Neural cell (in vitro differentiated cells): ENCODE data around the gene SLC37A1. TPM values are rescaled to one million over a fixed set of nuclear protein-coding genes. Genes with fewer than 3 reads are reported as not detected.

Source experiments
- H2AFZ ChIP-seq: fragments of 200-600, 300-800 bp; sonication (generic), shearing (Covaris generic); 2 replicates; pipeline ENCODE4 v1.6.0; 2014; ENCODE audit warnings: low read depth, mild to moderate bottlenecking, antibody characterized with exemption, low read length, moderate library complexity
- H3F3A ChIP-seq: fragments of 200-600 bp; shearing (Covaris generic); 2 replicates; pipeline ENCODE4 v1.6.1; 2016; ENCODE audit warnings: mild to moderate bottlenecking, moderate library complexity, mixed read lengths, antibody characterized with exemption, low read length; ENCODE audit not compliant: insufficient read depth, poor library complexity, severe bottlenecking
- H3K27ac ChIP-seq: fragments of 200-600, 300-800 bp; sonication (generic), shearing (Covaris generic); 2 replicates; pipeline ENCODE4 v1.5.1; 2014; ENCODE audit warnings: mild to moderate bottlenecking, low read length, moderate library complexity
- H3K27me3 ChIP-seq: fragments of 300-800, 200-600 bp; sonication (generic), shearing (Covaris generic); 2 replicates; pipeline ENCODE4 v1.6.0; 2014; ENCODE audit warnings: mild to moderate bottlenecking, low read depth, low read length, moderate library complexity; ENCODE audit not compliant: insufficient read depth
- H3K36me3 ChIP-seq: fragments of 300-800, 200-600 bp; sonication (generic), shearing (Covaris generic); 2 replicates; pipeline ENCODE4 v1.5.1; 2014; ENCODE audit warnings: mild to moderate bottlenecking, antibody characterized with exemption, low read length, moderate library complexity; ENCODE audit not compliant: insufficient read depth
- H3K4me2 ChIP-seq: fragments of 300-800, 200-600 bp; sonication (generic), shearing (Covaris generic); 2 replicates; pipeline ENCODE4 v1.6.0; 2014; ENCODE audit warnings: mild to moderate bottlenecking, low read length
- H3K4me3 ChIP-seq: fragments of 300-800, 200-600 bp; sonication (generic), shearing (Covaris generic); 2 replicates; pipeline ENCODE4 v1.5.1; 2014; ENCODE audit warnings: mild to moderate bottlenecking, low read length, moderate library complexity
- H3K79me2 ChIP-seq: fragments of 200-600 bp; shearing (Covaris generic); replicated peaks from 2 replicates; pipeline ENCODE4 v1.6.0; 2014; ENCODE audit warnings: mild to moderate bottlenecking, low read length, moderate library complexity; ENCODE audit not compliant: insufficient read depth
- H3K9ac ChIP-seq: fragments of 300-800, 200-600 bp; sonication (generic), shearing (Covaris generic); 2 replicates; pipeline ENCODE4 v1.6.1; 2016; ENCODE audit warnings: mild to moderate bottlenecking, low read length, mixed read lengths
- H3K9me2 ChIP-seq: fragments of 200-600 bp; shearing (Covaris generic); 2 replicates; pipeline ENCODE4 v1.6.1; 2016; ENCODE audit warnings: mild to moderate bottlenecking, low read length, mixed read lengths; ENCODE audit not compliant: insufficient read depth
- H3K9me3 ChIP-seq: fragments of 200-600, 300-800 bp; sonication (generic), shearing (Covaris generic); 2 replicates; pipeline ENCODE4 v1.6.1; 2016; ENCODE audit warnings: mild to moderate bottlenecking, mixed run types, low read length, moderate library complexity, mixed read lengths
- H4K20me1 ChIP-seq: fragments of 200-600 bp; shearing (Covaris generic); 2 replicates; pipeline ENCODE4 v1.6.1; 2016; ENCODE audit warnings: mild to moderate bottlenecking, mixed run types; ENCODE audit not compliant: insufficient read depth
- CTCF ChIP-seq: fragments of 450-650 bp; IDR thresholded peaks from 2 replicates; pipeline ENCODE4 v1.5.1; 2014; ENCODE audit warnings: antibody characterized with exemption, mild to moderate bottlenecking, moderate library complexity; ENCODE audit not compliant: poor library complexity, severe bottlenecking
- EP300 ChIP-seq: fragments of 450-650 bp; conservative IDR thresholded peaks from 2 replicates; pipeline ENCODE4 v1.6.1; 2014; ENCODE audit warnings: antibody characterized with exemption, mild to moderate bottlenecking, moderate library complexity; ENCODE audit not compliant: poor library complexity, severe bottlenecking
- EZH2 ChIP-seq: fragments of 200-600, 300-800 bp; shearing (Covaris generic), sonication (generic); IDR thresholded peaks from 2 replicates; pipeline ENCODE4 v1.6.1; 2014; ENCODE audit warnings: antibody characterized with exemption, low read length, borderline replicate concordance, mild to moderate bottlenecking; ENCODE audit not compliant: insufficient read depth, poor library complexity, severe bottlenecking
- MXI1 ChIP-seq: fragments of 450-650 bp; conservative IDR thresholded peaks from 2 replicates; pipeline ENCODE4 v1.6.1; 2014; ENCODE audit warnings: antibody characterized with exemption, mild to moderate bottlenecking; ENCODE audit not compliant: poor library complexity, severe bottlenecking
- POLR2AphosphoS5 ChIP-seq: IDR thresholded peaks from 2 replicates; pipeline ENCODE4 v1.6.1; 2012
- RAD21 ChIP-seq: fragments of 450-650 bp; conservative IDR thresholded peaks from 2 replicates; pipeline ENCODE4 v1.6.1; 2014; ENCODE audit warnings: antibody characterized with exemption, mild to moderate bottlenecking, moderate library complexity
- SMC3 ChIP-seq: fragments of 450-650 bp; conservative IDR thresholded peaks from 2 replicates; pipeline ENCODE4 v1.6.1; 2014; ENCODE audit warnings: antibody characterized with exemption, mild to moderate bottlenecking, moderate library complexity; ENCODE audit not compliant: poor library complexity
- TAF1 ChIP-seq: IDR thresholded peaks from 2 replicates; pipeline ENCODE4 v1.6.1; 2012; ENCODE audit warnings: low read depth
- polyA plus RNA-seq: library from polyadenylated mRNA; depleted of rRNA; stranded (reverse); fragments of >200 nt; gene quantifications from 2 replicates; pipeline ENCODE4 v1.2.3, GENCODE V29; 2014
- TF ChIP-seq, protein P1 (sequence below): IDR thresholded peaks from 2 replicates; pipeline ENCODE4 v1.6.1; 2012; ENCODE audit warnings: borderline replicate concordance

Gene SLC37A1
- polyA plus RNA-seq, 1 donor from 2014 or later, result 60.7 TPM

GRCh38 chr21:42618707-42619102, 105.1 kb downstream of the SLC37A1 start:
- H2AFZ ChIP-seq, result no peak overlapping the region
- no peak overlapping the region for H3K27ac ChIP-seq
- H3K9me3 ChIP-seq, result no peaks in the 10 kb centered on the region
- H3K9me2 ChIP-seq, result no peaks in the 10 kb centered on the region
- no peak overlapping the region for H3K4me3 ChIP-seq
- H4K20me1 ChIP-seq, result no peaks in the 10 kb centered on the region
- H3K9ac ChIP-seq, result no peak overlapping the region
- H3K79me2 ChIP-seq, result no peaks in the 10 kb centered on the region
- TF ChIP-seq POLR2AphosphoS5, result no peak
- no peak for TF ChIP-seq TAF1
- TF ChIP-seq, protein P1, sequence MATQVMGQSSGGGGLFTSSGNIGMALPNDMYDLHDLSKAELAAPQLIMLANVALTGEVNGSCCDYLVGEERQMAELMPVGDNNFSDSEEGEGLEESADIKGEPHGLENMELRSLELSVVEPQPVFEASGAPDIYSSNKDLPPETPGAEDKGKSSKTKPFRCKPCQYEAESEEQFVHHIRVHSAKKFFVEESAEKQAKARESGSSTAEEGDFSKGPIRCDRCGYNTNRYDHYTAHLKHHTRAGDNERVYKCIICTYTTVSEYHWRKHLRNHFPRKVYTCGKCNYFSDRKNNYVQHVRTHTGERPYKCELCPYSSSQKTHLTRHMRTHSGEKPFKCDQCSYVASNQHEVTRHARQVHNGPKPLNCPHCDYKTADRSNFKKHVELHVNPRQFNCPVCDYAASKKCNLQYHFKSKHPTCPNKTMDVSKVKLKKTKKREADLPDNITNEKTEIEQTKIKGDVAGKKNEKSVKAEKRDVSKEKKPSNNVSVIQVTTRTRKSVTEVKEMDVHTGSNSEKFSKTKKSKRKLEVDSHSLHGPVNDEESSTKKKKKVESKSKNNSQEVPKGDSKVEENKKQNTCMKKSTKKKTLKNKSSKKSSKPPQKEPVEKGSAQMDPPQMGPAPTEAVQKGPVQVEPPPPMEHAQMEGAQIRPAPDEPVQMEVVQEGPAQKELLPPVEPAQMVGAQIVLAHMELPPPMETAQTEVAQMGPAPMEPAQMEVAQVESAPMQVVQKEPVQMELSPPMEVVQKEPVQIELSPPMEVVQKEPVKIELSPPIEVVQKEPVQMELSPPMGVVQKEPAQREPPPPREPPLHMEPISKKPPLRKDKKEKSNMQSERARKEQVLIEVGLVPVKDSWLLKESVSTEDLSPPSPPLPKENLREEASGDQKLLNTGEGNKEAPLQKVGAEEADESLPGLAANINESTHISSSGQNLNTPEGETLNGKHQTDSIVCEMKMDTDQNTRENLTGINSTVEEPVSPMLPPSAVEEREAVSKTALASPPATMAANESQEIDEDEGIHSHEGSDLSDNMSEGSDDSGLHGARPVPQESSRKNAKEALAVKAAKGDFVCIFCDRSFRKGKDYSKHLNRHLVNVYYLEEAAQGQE, result no peak
- H3K36me3 ChIP-seq, result no peaks in the 10 kb centered on the region
- no peaks in the 10 kb centered on the region for H3K27me3 ChIP-seq
- H3K4me2 ChIP-seq, result no peak overlapping the region
- no peaks in the 10 kb centered on the region for H3F3A ChIP-seq

GRCh38 chr21:42619166-42619565, 105.5 kb downstream of the SLC37A1 start:
- no peaks in the 10 kb centered on the region for H4K20me1 ChIP-seq
- no peaks in the 10 kb centered on the region for H3K79me2 ChIP-seq
- no peak overlapping the region for H3K4me3 ChIP-seq
- TF ChIP-seq SMC3 (no peak), EP300 (no peak), MXI1 (no peak), POLR2AphosphoS5 (no peak)
- TF ChIP-seq, protein P1, result no peak
- no peak overlapping the region for H3K27ac ChIP-seq
- H2AFZ ChIP-seq, result no peak overlapping the region
- no peaks in the 10 kb centered on the region for H3K9me3 ChIP-seq
- no peak overlapping the region for H3K9ac ChIP-seq
- no peaks in the 10 kb centered on the region for H3K36me3 ChIP-seq
- H3K4me2 ChIP-seq, result no peak overlapping the region
- H3K9me2 ChIP-seq, result no peaks in the 10 kb centered on the region
- H3K27me3 ChIP-seq, result no peaks in the 10 kb centered on the region
- no peaks in the 10 kb centered on the region for H3F3A ChIP-seq

- Histone ChIP-seq H3K27ac (no peak overlapping the region), H3K79me2 (no peaks in the 10 kb centered on the region), H3K9ac (no peak overlapping the region), H3K4me3 (no peak overlapping the region), H3K27me3 (no peaks in the 10 kb centered on the region), H3F3A (no peaks in the 10 kb centered on the region), H3K36me3 (no peaks in the 10 kb centered on the region), H4K20me1 (no peaks in the 10 kb centered on the region), H3K9me3 (no peaks in the 10 kb centered on the region), H3K4me2 (no peak overlapping the region), H2AFZ (no peak overlapping the region), H3K9me2 (no peaks in the 10 kb centered on the region)
- TF ChIP-seq MXI1, result no peak
- no peak for TF ChIP-seq RAD21
- TF ChIP-seq, protein P1, result no peak
- TF ChIP-seq EZH2, result no peak
- TF ChIP-seq EP300, result no peak
- TF ChIP-seq SMC3, result no peak
- no peak for TF ChIP-seq CTCF
- no peak for TF ChIP-seq POLR2AphosphoS5
- TF ChIP-seq TAF1, result no peak
Observed at GRCh38 chr21:42619841-42620240, 106.2 kb downstream of the SLC37A1 start.
